DND-41 (cell line): ENCODE measurements around the gene PHAX.
"Not testable (repeated sequence)": the region's sequence is repeated elsewhere in the genome, so short reads cannot be mapped to it uniquely, and the experiment has no call there.

ENCODE experiments used
- ATAC-seq: fragments of 200-7000 bp; cut with Tn5 transposase; 3 replicates; pipeline ENCODE4 v1.9.1; 2021; ENCODE audit warnings: low read depth; ENCODE audit not compliant: insufficient read depth
- DNase-seq: peaks from one replicate; pipeline ENCODE4 v3.0.0-alpha.2; 2020
- H2AFZ ChIP-seq: 2 replicates; pipeline ENCODE4 v1.6.0; 2012; ENCODE audit warnings: low read depth, low read length
- H3K27ac ChIP-seq: 2 replicates; pipeline ENCODE4 v1.5.1; 2012; ENCODE audit warnings: low read length, inconsistent platforms
- H3K27me3 ChIP-seq: fragments of 200-600 bp; sonication (generic); 2 replicates; pipeline ENCODE4 v1.6.0; 2012; ENCODE audit warnings: low read length, mild to moderate bottlenecking, inconsistent platforms; ENCODE audit not compliant: insufficient read depth, poor library complexity
- H3K36me3 ChIP-seq: 2 replicates; pipeline ENCODE4 v1.5.1; 2012; ENCODE audit warnings: low read length, inconsistent platforms; ENCODE audit not compliant: insufficient read depth
- H3K4me1 ChIP-seq: 2 replicates; pipeline ENCODE4 v1.5.1; 2012; ENCODE audit warnings: mild to moderate bottlenecking, low read length; ENCODE audit not compliant: insufficient read depth
- H3K4me2 ChIP-seq: 2 replicates; pipeline ENCODE4 v1.6.0; 2012; ENCODE audit warnings: mild to moderate bottlenecking, moderate library complexity, low read length, inconsistent platforms; ENCODE audit not compliant: insufficient read depth
- H3K4me3 ChIP-seq, 2 experiments: fragments of 200-600 bp in 1 of 2; shearing (Covaris generic) in 1 of 2; 2 replicates each; pipeline ENCODE4 v1.5.1; 2012 to 2016; ENCODE audit warnings: inconsistent platforms in 2 of 2, low read length in 2 of 2, mild to moderate bottlenecking in 2 of 2, low read depth in 1 of 2, moderate library complexity in 1 of 2
- H3K79me2 ChIP-seq: 2 replicates; pipeline ENCODE4 v1.6.0; 2012; ENCODE audit warnings: low read length, inconsistent platforms; ENCODE audit not compliant: insufficient read depth
- H3K9ac ChIP-seq: 2 replicates; pipeline ENCODE4 v1.6.0; 2012; ENCODE audit warnings: low read depth, mild to moderate bottlenecking, inconsistent platforms, low read length, moderate library complexity
- H3K9me3 ChIP-seq: 2 replicates; pipeline ENCODE4 v1.5.1; 2012; ENCODE audit warnings: low read length, moderate library complexity, mild to moderate bottlenecking, inconsistent platforms; ENCODE audit not compliant: insufficient read depth, severe bottlenecking
- H4K20me1 ChIP-seq: 2 replicates; pipeline ENCODE4 v1.6.0; 2012; ENCODE audit warnings: low read length; ENCODE audit not compliant: insufficient read depth
- EZH2 ChIP-seq: IDR thresholded peaks from 3 replicates; pipeline ENCODE4 v1.6.1; 2012; ENCODE audit warnings: borderline replicate concordance, low read depth, mild to moderate bottlenecking, moderate library complexity, low read length, inconsistent platforms; ENCODE audit not compliant: severe bottlenecking
- TF ChIP-seq, protein P1 (sequence below): IDR thresholded peaks from 2 replicates; pipeline ENCODE4 v1.5.1; 2012; ENCODE audit warnings: borderline replicate concordance, low read length, moderate library complexity, mild to moderate bottlenecking; ENCODE audit not compliant: poor library complexity, severe bottlenecking; ENCODE audit errors: extremely low read depth

The PHAX gene

DNA sequence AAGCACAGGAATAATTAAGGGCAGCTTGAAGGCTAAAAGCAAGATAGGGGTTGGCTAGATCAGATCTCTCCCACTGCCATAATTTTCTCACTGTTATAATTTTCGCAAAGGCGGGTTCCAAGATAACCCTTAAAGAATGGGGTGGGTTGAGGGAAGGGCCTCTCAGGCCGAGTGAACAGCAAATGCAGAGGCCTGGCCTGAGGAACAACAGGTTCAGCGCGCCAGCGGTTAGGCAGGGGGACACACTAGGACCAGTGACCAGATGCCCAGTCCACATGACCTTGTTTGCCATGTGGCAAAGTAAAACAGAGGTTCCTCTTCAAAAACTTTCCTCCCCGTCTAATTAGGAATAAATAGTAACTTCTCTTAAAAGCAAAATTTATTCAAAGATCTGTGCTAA lies 1.2 kb upstream of the PHAX start:
- TF ChIP-seq, protein P1, sequence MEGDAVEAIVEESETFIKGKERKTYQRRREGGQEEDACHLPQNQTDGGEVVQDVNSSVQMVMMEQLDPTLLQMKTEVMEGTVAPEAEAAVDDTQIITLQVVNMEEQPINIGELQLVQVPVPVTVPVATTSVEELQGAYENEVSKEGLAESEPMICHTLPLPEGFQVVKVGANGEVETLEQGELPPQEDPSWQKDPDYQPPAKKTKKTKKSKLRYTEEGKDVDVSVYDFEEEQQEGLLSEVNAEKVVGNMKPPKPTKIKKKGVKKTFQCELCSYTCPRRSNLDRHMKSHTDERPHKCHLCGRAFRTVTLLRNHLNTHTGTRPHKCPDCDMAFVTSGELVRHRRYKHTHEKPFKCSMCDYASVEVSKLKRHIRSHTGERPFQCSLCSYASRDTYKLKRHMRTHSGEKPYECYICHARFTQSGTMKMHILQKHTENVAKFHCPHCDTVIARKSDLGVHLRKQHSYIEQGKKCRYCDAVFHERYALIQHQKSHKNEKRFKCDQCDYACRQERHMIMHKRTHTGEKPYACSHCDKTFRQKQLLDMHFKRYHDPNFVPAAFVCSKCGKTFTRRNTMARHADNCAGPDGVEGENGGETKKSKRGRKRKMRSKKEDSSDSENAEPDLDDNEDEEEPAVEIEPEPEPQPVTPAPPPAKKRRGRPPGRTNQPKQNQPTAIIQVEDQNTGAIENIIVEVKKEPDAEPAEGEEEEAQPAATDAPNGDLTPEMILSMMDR: no peak
- Histone ChIP-seq H3K27ac (no peak overlapping the region), H3K4me2 (no peak overlapping the region), H3K27me3 (no peaks in the 10 kb centered on the region), H4K20me1 (peaks cover 4% of the 10 kb centered on the region), H3K79me2 (peaks cover 38% of the 10 kb centered on the region), H3K4me1 (peaks cover 30% of the 10 kb centered on the region), H3K4me3 (no peak overlapping the region), H3K9ac (no peak overlapping the region), H3K36me3 (peaks cover 15% of the 10 kb centered on the region), H3K9me3 (peaks cover 8% of the 10 kb centered on the region), H2AFZ (0 out of 2 replicates have a peak overlapping the region, but pooled peaks have one; percentile 20)
- DNase-seq (no peak), ATAC-seq (no peak)

DNA sequence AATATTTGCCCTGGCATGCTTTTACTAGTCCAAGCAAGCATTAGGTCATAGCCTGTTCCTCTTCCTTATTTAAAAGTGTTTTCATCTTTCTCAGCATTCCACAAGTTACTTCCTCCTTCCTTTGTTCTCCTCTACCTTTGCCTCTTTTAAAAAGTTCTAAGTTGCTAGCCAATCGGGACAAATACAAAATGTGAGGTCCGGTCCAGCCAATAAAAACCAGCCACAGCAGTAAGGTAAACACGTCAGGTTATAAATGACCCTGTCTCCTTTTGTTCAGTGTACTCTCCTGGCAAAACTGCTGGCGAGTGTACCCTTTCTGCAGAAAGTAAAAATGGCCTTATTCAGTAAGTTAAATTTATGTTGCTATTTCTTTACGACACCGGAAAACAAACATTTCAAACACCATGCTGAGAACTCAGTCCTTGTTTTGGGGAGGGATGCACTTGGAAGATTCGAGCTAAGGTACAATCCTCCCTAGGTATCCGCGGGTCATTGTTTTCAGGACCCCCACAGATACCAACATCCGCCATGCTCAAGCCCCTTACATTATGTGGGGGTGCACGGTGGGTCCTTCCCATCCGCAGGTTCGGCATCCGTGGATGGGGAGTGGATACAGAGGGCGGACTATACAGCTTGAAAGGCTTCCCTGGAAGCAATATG lies 646 bp upstream of the PHAX start:
- not testable (repeated sequence) for DNase-seq, H3K9me3 ChIP-seq, ATAC-seq, H4K20me1 ChIP-seq, H3K27me3 ChIP-seq
- peaks cover 30% of the 10 kb centered on the region for H3K4me1 ChIP-seq
- peak overlapping the region; percentile 100 for H2AFZ ChIP-seq
- peaks cover 18% of the 10 kb centered on the region for H3K36me3 ChIP-seq
- H3K4me3 ChIP-seq: peak overlapping the region in 1 of 2 experiments; percentile 65; a peak in 2 of 4 replicates
- H3K79me2 ChIP-seq: peaks cover 42% of the 10 kb centered on the region
- peak overlapping the region; percentile 87 for H3K9ac ChIP-seq
- H3K27ac ChIP-seq: peak overlapping the region; percentile 87
- peak overlapping the region; percentile 66 for H3K4me2 ChIP-seq

GRCh38 chr5:126603402-126603991 lies 2.8 kb downstream of the PHAX start:
- peaks cover 4% of the 10 kb centered on the region for H4K20me1 ChIP-seq
- H3K4me3 ChIP-seq: no peak overlapping the region
- H3K36me3 ChIP-seq: peaks cover 52% of the 10 kb centered on the region
- H2AFZ ChIP-seq: no peak overlapping the region
- H3K27me3 ChIP-seq: no peaks in the 10 kb centered on the region
- ATAC-seq (no peak), DNase-seq (no peak)
- no peak for TF ChIP-seq EZH2
- TF ChIP-seq, protein P1: no peak
- peaks cover 75% of the 10 kb centered on the region for H3K79me2 ChIP-seq
- H3K9ac ChIP-seq: no peak overlapping the region
- H3K9me3 ChIP-seq: peaks cover 8% of the 10 kb centered on the region
- H3K4me2 ChIP-seq: peak overlapping the region; percentile 12; the same call in 1 of the 2 replicates
- H3K4me1 ChIP-seq: peaks cover 39% of the 10 kb centered on the region
- no peak overlapping the region for H3K27ac ChIP-seq

DNA sequence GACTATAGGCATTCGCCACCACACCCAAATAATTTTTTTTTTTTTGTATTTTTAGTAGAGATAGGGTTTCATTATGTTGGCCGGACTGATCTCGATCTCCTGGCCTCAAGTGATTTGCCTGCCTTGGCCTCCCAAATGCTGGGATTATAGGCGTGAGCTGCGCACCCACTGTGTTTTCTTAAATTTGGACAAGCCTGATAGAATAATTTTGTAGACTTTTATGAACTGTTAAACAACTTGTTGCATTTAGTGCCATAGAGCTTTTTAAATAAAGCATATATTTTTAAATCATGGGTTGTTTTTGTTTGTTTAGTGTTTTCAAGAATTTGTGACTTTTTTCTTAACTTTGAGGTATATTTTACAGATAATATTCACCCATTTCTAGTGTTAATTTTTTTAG lies 4.8 kb downstream of the PHAX start:
- no peaks in the 10 kb centered on the region for H3K27me3 ChIP-seq
- peaks cover under 1% of the 10 kb centered on the region for H3K9me3 ChIP-seq
- DNase-seq (no peak), ATAC-seq (no peak)
- H4K20me1 ChIP-seq: peaks cover 4% of the 10 kb centered on the region
- H3K36me3 ChIP-seq: peaks cover 68% of the 10 kb centered on the region
- no peak overlapping the region for H3K27ac ChIP-seq
- no peak overlapping the region for H3K4me3 ChIP-seq
- H3K4me2 ChIP-seq: peak overlapping the region; percentile 43
- H3K79me2 ChIP-seq: peaks cover 92% of the 10 kb centered on the region
- H2AFZ ChIP-seq: no peak overlapping the region
- TF ChIP-seq, protein P1: no peak
- TF ChIP-seq EZH2: no peak
- peaks cover 36% of the 10 kb centered on the region for H3K4me1 ChIP-seq
- H3K9ac ChIP-seq: no peak overlapping the region
